ENCODE data around the gene OR52H1.

- TF ChIP-seq CTCF (IDR thresholded peaks at IDR 0.05): no peak
- no peak for TF ChIP-seq POLR2A (IDR thresholded peaks at IDR 0.05)
Measured at GRCh38 chr11:5593146-5593545, 44.8 kb upstream of the OR52H1 start.

All from uterus (tissue), 2 donors.